ENCODE measurements around the gene SEM1.
"Not testable (repeated sequence)": the region's sequence is repeated elsewhere in the genome, so short reads cannot be mapped to it uniquely, and the experiment has no call there.

Gene SEM1

DNA sequence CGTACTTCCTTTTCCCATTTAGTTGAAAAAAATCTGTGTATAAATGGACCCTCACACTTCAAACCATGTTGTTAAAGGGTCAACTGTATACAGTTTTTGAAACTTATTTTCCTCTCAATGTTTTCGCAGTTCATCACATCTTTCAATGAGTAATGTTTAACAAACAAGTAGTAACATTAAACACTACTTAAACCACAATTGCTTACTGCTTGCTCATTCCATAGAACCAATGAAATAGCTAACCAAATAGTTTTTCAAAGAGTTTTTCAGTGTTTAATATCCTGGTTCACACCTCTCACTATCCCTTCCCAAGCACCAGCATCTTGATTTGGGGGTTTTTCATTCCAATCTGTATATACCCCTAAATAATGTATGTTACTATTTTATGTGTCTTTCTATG is 9.1 kb downstream of the SEM1 start:
- TF ChIP-seq, protein P1, sequence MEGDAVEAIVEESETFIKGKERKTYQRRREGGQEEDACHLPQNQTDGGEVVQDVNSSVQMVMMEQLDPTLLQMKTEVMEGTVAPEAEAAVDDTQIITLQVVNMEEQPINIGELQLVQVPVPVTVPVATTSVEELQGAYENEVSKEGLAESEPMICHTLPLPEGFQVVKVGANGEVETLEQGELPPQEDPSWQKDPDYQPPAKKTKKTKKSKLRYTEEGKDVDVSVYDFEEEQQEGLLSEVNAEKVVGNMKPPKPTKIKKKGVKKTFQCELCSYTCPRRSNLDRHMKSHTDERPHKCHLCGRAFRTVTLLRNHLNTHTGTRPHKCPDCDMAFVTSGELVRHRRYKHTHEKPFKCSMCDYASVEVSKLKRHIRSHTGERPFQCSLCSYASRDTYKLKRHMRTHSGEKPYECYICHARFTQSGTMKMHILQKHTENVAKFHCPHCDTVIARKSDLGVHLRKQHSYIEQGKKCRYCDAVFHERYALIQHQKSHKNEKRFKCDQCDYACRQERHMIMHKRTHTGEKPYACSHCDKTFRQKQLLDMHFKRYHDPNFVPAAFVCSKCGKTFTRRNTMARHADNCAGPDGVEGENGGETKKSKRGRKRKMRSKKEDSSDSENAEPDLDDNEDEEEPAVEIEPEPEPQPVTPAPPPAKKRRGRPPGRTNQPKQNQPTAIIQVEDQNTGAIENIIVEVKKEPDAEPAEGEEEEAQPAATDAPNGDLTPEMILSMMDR (IDR thresholded peaks at IDR 0.05; ENCODE audit: low read depth, low read length): no peak
- no peak for DNase-seq (ENCODE audit: extremely low read depth, low read depth)

DNA sequence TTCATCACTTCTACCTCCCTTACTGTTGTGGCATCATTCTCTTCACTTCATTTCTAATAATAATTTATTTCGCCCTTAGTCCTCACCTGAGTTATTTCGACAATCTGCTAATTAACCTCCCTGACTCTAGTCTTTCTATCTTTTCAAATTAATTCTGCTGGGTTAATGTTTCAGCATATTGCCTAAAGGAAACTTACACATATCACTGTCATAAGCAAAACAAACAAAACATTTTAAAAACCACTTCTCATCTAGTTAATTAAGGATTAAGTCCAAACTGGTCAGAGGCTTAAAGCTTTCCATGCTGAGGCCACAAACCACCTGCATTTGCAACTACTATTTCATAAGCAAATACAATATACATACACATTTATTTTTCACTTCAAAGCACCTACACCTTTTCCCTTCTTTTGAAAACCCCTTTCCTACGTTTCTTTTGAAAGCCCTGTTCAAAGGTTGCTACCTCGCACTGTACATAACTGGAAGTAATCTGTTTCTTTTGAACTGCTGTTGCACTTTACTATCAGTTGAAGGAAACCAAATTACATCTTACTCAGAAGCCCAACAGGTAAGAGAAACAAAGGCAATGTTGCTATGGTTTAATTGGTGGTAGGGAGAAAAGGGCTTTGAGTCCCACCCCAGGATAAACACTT is 10.3 kb downstream of the SEM1 start:
- TF ChIP-seq, protein P1 (IDR thresholded peaks at IDR 0.05; ENCODE audit: low read depth, low read length): no peak
- no peak for DNase-seq (ENCODE audit: extremely low read depth, low read depth)

- DNase-seq (ENCODE audit: extremely low read depth, low read depth): not testable (repeated sequence)
Measured at GRCh38 chr7:96698449-96698848, 11.2 kb downstream of the SEM1 start.

GRCh38 chr7:96697822-96698221 is 11.8 kb downstream of the SEM1 start:
- TF ChIP-seq, protein P1 (IDR thresholded peaks at IDR 0.05; ENCODE audit: low read depth, low read length): no peak
- DNase-seq (ENCODE audit: extremely low read depth, low read depth): no peak

GRCh38 chr7:96695581-96695980 is 14.1 kb downstream of the SEM1 start:
- TF ChIP-seq, protein P1 (IDR thresholded peaks at IDR 0.05; ENCODE audit: low read depth, low read length): no peak
- DNase-seq (ENCODE audit: extremely low read depth, low read depth): no peak

DNA sequence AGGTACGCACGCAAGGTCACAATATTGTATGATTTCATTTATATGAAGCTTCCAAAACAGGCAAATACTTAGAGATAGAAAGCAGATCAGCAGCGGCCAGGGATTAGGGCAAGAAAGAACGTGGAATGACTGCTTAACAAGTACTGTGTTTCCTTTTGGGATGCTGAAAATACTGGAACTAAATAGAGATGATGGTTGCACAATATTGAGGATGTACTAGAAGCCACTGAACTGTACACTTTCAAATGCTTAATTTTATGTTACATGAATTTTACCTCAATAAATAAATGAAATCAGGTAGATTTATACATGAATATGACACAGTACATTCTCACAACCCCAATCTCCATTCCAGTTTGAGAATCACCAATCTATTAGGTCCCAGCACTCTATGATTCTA is 15.6 kb downstream of the SEM1 start:
- no peak for DNase-seq (ENCODE audit: extremely low read depth, low read depth)

DNA sequence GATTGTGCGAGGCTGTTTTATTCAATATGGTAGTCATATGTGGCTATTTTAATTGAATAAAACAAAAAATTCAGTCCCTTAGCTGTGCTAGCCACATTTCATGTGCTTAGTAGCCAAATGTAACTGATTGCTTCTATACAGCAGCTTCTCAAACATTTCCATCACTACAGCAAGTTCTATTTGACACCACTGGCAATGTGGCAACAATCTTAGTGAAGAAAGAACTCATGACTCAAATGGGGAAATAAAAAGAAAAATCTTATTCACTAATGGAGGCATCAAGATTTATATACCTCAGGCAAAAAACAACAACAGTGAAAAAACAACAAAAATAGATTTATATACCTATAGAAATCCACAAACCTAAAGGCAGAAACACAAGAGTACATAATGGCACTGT is 17.9 kb downstream of the SEM1 start:
- TF ChIP-seq, protein P1 (IDR thresholded peaks at IDR 0.05; ENCODE audit: low read depth, low read length): no peak
- no peak for DNase-seq (ENCODE audit: extremely low read depth, low read depth)

More for the DNA sequence above, 15.6 kb downstream of the SEM1 start:
- TF ChIP-seq, protein P1 (IDR thresholded peaks at IDR 0.05; ENCODE audit: low read depth, low read length): no peak

GRCh38 chr7:96689414-96689813 is 20.2 kb downstream of the SEM1 start:
- TF ChIP-seq, protein P1 (IDR thresholded peaks at IDR 0.05; ENCODE audit: low read depth, low read length): no peak
- DNase-seq (ENCODE audit: extremely low read depth, low read depth): no peak
